BE2C (cell line): ENCODE measurements around the gene TIMP4.

Experiments used
- DNase-seq: peaks from one replicate; pipeline ENCODE4 v3.0.0-alpha.2; 2020
- H3K27me3 ChIP-seq: fragments of 250-450 bp; sonication (Bioruptor Pico); 2 replicates; pipeline ENCODE4 v1.5.1; 2020; ENCODE audit warnings: mild to moderate bottlenecking
- H3K36me3 ChIP-seq: fragments of 250-450 bp; sonication (Bioruptor Pico); 2 replicates; pipeline ENCODE4 v1.5.1; 2020; ENCODE audit warnings: mild to moderate bottlenecking
- H3K4me1 ChIP-seq: fragments of 250-450 bp; sonication (Bioruptor Pico); 2 replicates; pipeline ENCODE4 v1.5.1; 2020
- H3K4me3 ChIP-seq: 2 replicates; pipeline ENCODE4 v1.5.1; 2011; ENCODE audit warnings: low read depth, low read length
- H3K9me3 ChIP-seq: fragments of 250-450 bp; sonication (Bioruptor Pico); 2 replicates; pipeline ENCODE4 v1.5.1; 2020
- CTCF ChIP-seq: IDR thresholded peaks from 2 replicates; pipeline ENCODE4 v1.5.1; 2012; ENCODE audit warnings: mild to moderate bottlenecking, low read depth, low read length

The TIMP4 gene

GRCh38 chr3:12159227-12159601 lies 502 bp upstream of the TIMP4 start:
- H3K36me3 ChIP-seq = peaks cover 12% of the 10 kb centered on the region
- no peaks in the 10 kb centered on the region for H3K4me1 ChIP-seq
- no peak for DNase-seq
- no peak for TF ChIP-seq CTCF
- H3K27me3 ChIP-seq = no peaks in the 10 kb centered on the region
- H3K9me3 ChIP-seq = no peaks in the 10 kb centered on the region
- H3K4me3 ChIP-seq = no peak overlapping the region

DNA sequence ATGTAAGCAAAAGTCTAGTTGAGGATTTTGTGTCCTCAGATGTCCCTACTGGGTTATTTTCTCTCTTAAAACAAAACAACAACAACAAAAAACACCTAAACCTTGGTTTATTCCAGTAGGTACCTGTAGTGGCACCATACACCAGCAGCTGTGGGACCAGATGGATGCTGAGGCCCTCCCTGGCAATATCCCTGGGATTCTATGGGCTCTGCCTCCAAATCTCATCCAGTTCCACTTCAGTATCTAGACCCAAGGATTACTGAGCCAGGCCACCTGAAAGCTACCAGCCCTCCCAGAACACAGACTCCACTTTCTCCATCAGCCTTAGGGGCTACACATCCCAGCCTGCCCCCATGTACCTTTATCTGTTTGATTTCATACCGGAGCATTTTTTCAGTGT lies 1.7 kb downstream of the TIMP4 start:
- Histone ChIP-seq H3K27me3 (no peaks in the 10 kb centered on the region), H3K36me3 (peaks cover 26% of the 10 kb centered on the region), H3K4me1 (no peaks in the 10 kb centered on the region), H3K9me3 (no peaks in the 10 kb centered on the region), H3K4me3 (no peak overlapping the region)
- no peak for DNase-seq
- no peak for TF ChIP-seq CTCF

GRCh38 chr3:12155828-12156227 lies 2.9 kb downstream of the TIMP4 start:
- Histone ChIP-seq H3K36me3 (peaks cover 37% of the 10 kb centered on the region), H3K27me3 (no peaks in the 10 kb centered on the region), H3K4me3 (no peak overlapping the region), H3K4me1 (no peaks in the 10 kb centered on the region), H3K9me3 (no peaks in the 10 kb centered on the region)
- DNase-seq = peak; percentile 21
- no peak for TF ChIP-seq CTCF

DNA sequence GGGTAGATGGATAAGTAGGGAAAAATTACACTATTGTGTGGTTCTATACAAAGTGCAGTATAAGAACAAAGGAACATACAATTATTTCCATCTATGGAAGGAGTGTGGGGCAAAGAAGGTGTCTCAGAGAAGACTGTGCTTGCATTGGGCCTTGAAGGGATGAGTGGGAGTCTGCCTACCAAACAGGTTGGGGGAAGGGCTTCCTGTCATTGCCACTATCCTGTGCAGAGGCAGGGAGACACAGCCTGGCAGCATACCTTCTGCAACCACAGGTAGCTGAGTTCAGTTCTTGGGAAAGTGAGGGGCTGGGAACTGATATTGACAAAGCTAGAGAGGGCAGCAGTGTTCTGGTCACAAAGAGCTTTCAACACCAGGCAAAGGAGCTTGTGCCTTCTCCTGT lies 3.4 kb downstream of the TIMP4 start:
- Histone ChIP-seq H3K9me3 (no peaks in the 10 kb centered on the region), H3K36me3 (peaks cover 40% of the 10 kb centered on the region), H3K4me1 (no peaks in the 10 kb centered on the region), H3K4me3 (no peak overlapping the region), H3K27me3 (no peaks in the 10 kb centered on the region)
- DNase-seq = no peak
- no peak for TF ChIP-seq CTCF

DNA sequence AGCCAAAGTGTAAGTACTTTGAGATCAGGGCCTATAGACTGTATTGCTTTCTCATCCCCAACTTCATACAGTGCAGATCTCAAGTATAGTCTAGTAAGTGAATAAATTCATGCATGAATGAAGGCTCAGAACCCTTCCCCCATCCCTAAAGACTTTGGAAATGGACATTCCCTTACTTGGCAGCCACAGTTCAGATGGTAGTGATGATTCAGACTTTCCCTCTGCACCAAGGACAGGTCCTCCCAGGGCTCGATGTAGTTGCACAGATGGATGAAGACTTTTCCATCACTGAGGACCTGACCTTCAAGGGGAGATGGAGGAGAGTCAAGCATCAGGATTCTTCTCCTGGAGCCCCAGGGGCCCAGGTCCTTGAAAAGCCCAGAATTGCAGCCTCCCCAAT lies 4.6 kb downstream of the TIMP4 start:
- Histone ChIP-seq H3K4me1 (no peaks in the 10 kb centered on the region; the same call in 1 of the 2 replicates), H3K36me3 (peaks cover 40% of the 10 kb centered on the region), H3K27me3 (no peaks in the 10 kb centered on the region), H3K9me3 (no peaks in the 10 kb centered on the region), H3K4me3 (no peak overlapping the region)
- no peak for TF ChIP-seq CTCF
- DNase-seq = no peak

- H3K4me3 ChIP-seq = no peak overlapping the region
- no peak for DNase-seq
- peaks cover 28% of the 10 kb centered on the region for H3K36me3 ChIP-seq
- no peak for TF ChIP-seq CTCF
- H3K27me3 ChIP-seq = no peaks in the 10 kb centered on the region
- H3K4me1 ChIP-seq = peaks cover 6% of the 10 kb centered on the region; the same call in 1 of the 2 replicates
- no peaks in the 10 kb centered on the region for H3K9me3 ChIP-seq
These were observed 8.6 kb downstream of the TIMP4 start for GRCh38 chr3:12150112-12150511.
